H1 (cell line): ENCODE measurements around the gene EPB41L4A. TPM values are rescaled to one million over a fixed set of nuclear protein-coding genes. Genes with fewer than 3 reads are reported as not detected.

ENCODE experiments used
- CTCF ChIA-PET: fragments of 300-600 bp; sonication (Branson Sonifier 250); formaldehyde crosslinking; loops from one replicate; lab custom pipeline; 2021; ENCODE audit not compliant: partially characterized antibody; lab: Charles Lee
- POLR2A ChIA-PET: fragments of 300-600 bp; sonication (Branson Sonifier 250); formaldehyde crosslinking; loops from one replicate; lab custom pipeline; 2021; ENCODE audit warnings: inconsistent platforms; ENCODE audit not compliant: partially characterized antibody; lab: Charles Lee
- DNase-seq, 2 experiments: peaks; one replicate each; pipeline versions ENCODE4 v3.0.0 to v3.0.0-alpha.2; 2010 to 2022; ENCODE audit warnings: low spot score in 2 of 2, low read depth in 1 of 2, mixed read lengths in 1 of 2
- FAIRE-seq: peaks from 2 replicates; lab custom pipeline; 2011; peaks lifted over from hg19 to GRCh38; lab: Jason Lieb, UNC
- H2AFZ ChIP-seq: 2 replicates; pipeline ENCODE4 v1.8.1; 2012; ENCODE audit warnings: low read length, inconsistent platforms
- H2AK5ac ChIP-seq: 2 replicates; pipeline ENCODE4 v1.6.1; 2013; ENCODE audit warnings: low read depth, low read length
- H2BK120ac ChIP-seq: replicated peaks from 2 replicates; pipeline ENCODE3; 2013; ENCODE audit warnings: low read depth, low read length, inconsistent platforms
- H2BK12ac ChIP-seq: 2 replicates; pipeline ENCODE4 v1.6.1; 2013; ENCODE audit warnings: low read depth, low read length
- H2BK15ac ChIP-seq: 2 replicates; pipeline ENCODE4 v1.6.1; 2013; ENCODE audit warnings: low read length
- H2BK20ac ChIP-seq: 2 replicates; pipeline ENCODE4 v1.6.1; 2013; ENCODE audit warnings: low read length
- H2BK5ac ChIP-seq: 2 replicates; pipeline ENCODE4 v1.6.1; 2013; ENCODE audit warnings: low read depth, low read length
- H3K14ac ChIP-seq: 2 replicates; pipeline ENCODE4 v1.6.1; 2013; ENCODE audit warnings: inconsistent platforms; ENCODE audit not compliant: insufficient read length
- H3K18ac ChIP-seq: 2 replicates; pipeline ENCODE4 v1.6.1; 2013; ENCODE audit warnings: low read length; ENCODE audit errors: extremely low read depth
- H3K23ac ChIP-seq: 2 replicates; pipeline ENCODE4 v1.6.1; 2013; ENCODE audit warnings: inconsistent platforms; ENCODE audit not compliant: insufficient read length
- H3K23me2 ChIP-seq: 2 replicates; pipeline ENCODE4 v1.6.1; 2013; ENCODE audit warnings: low read depth, low read length
- H3K27ac ChIP-seq: 2 replicates; pipeline ENCODE4 v1.6.1; 2011; ENCODE audit warnings: low read depth, low read length, inconsistent platforms
- H3K27me3 ChIP-seq, 4 experiments: replicated peaks in 1 of 4; 1 replicate in 1 of 4; 2 replicates in 3 of 4; pipeline versions ENCODE4 v1.6.1 to v1.8.1; 2011 to 2013; ENCODE audit warnings: low read length in 3 of 4, mild to moderate bottlenecking in 3 of 4, inconsistent platforms in 2 of 4, mixed read lengths in 2 of 4, moderate library complexity in 1 of 4; ENCODE audit not compliant: control insufficient read depth in 3 of 4, insufficient read depth in 3 of 4; ENCODE audit errors: extremely low read depth in 1 of 4
- H3K36me3 ChIP-seq, 4 experiments: 2 replicates each; pipeline versions ENCODE4 v1.6.1 to v1.8.1; 2011 to 2013; ENCODE audit warnings: mild to moderate bottlenecking in 4 of 4, low read length in 3 of 4, moderate library complexity in 2 of 4, control low read depth in 1 of 4, inconsistent platforms in 1 of 4; ENCODE audit not compliant: insufficient read depth in 4 of 4, control insufficient read depth in 2 of 4
- H3K4ac ChIP-seq: replicated peaks from 2 replicates; pipeline ENCODE3; 2013; ENCODE audit warnings: low read length, low read depth, mixed read lengths, inconsistent platforms; ENCODE audit not compliant: insufficient read length
- H3K4me1 ChIP-seq, 4 experiments: replicated peaks in 1 of 4; 1 replicate in 1 of 4; 2 replicates in 3 of 4; pipeline versions ENCODE4 v1.6.1 to v1.8.1; 2011 to 2013; ENCODE audit warnings: low read length in 3 of 4, inconsistent platforms in 2 of 4, mixed read lengths in 1 of 4; ENCODE audit not compliant: insufficient read depth in 4 of 4, control insufficient read depth in 3 of 4
- H3K4me2 ChIP-seq, 2 experiments: 2 replicates each; pipeline versions ENCODE4 v1.6.1 to v1.8.1; 2011 to 2013; ENCODE audit warnings: low read depth in 2 of 2, low read length in 2 of 2, control low read depth in 1 of 2, inconsistent platforms in 1 of 2, mild to moderate bottlenecking in 1 of 2; ENCODE audit not compliant: insufficient read depth in 1 of 2
- H3K4me3 ChIP-seq, 4 experiments: fragments of 200-600, 300-600 bp in 1 of 4; sonication (generic), shearing (Covaris generic), sonication (Bioruptor Twin) in 1 of 4; 2 replicates each; pipeline versions ENCODE4 v1.5.1 to v1.8.1; 2011 to 2016; ENCODE audit warnings: low read length in 4 of 4, low read depth in 3 of 4, control low read depth in 2 of 4, inconsistent platforms in 2 of 4, mild to moderate bottlenecking in 2 of 4, mixed read lengths in 1 of 4, moderate library complexity in 1 of 4; ENCODE audit not compliant: insufficient read depth in 2 of 4; ENCODE audit errors: extremely low read depth in 1 of 4
- H3K56ac ChIP-seq: replicated peaks from 2 replicates; pipeline ENCODE3; 2013; ENCODE audit warnings: low read depth, mild to moderate bottlenecking, mixed read lengths, low read length, inconsistent platforms; ENCODE audit not compliant: insufficient read length
- H3K79me1 ChIP-seq: 2 replicates; pipeline ENCODE4 v1.6.1; 2013; ENCODE audit warnings: low read depth, low read length, control low read depth
- H3K79me2 ChIP-seq, 2 experiments: 2 replicates each; pipeline versions ENCODE4 v1.6.1 to v1.8.1; 2012 to 2013; ENCODE audit warnings: low read length in 2 of 2, mild to moderate bottlenecking in 2 of 2, inconsistent platforms in 1 of 2; ENCODE audit not compliant: insufficient read depth in 2 of 2, control insufficient read depth in 1 of 2
- H3K9ac ChIP-seq, 4 experiments: replicated peaks in 1 of 4; 1 replicate in 1 of 4; 2 replicates in 3 of 4; pipeline versions ENCODE4 v1.6.1 to v1.8.1; 2011 to 2013; ENCODE audit warnings: low read depth in 3 of 4, low read length in 3 of 4, control low read depth in 2 of 4, mild to moderate bottlenecking in 2 of 4, moderate library complexity in 2 of 4, inconsistent platforms in 1 of 4; ENCODE audit errors: extremely low read depth in 1 of 4
- H3K9me3 ChIP-seq, 2 experiments: 2 replicates each; pipeline versions ENCODE4 v1.6.1 to v1.8.1; 2012 to 2013; ENCODE audit warnings: mild to moderate bottlenecking in 2 of 2, moderate library complexity in 2 of 2, control low read depth in 1 of 2, inconsistent platforms in 1 of 2, low read depth in 1 of 2, low read length in 1 of 2, mixed read lengths in 1 of 2; ENCODE audit not compliant: insufficient read depth in 2 of 2
- H4K20me1 ChIP-seq, 2 experiments: replicated peaks in 1 of 2; 2 replicates each; pipeline versions ENCODE3 to v1.8.1; 2011 to 2013; ENCODE audit warnings: inconsistent platforms in 2 of 2, low read length in 2 of 2, mild to moderate bottlenecking in 1 of 2; ENCODE audit not compliant: insufficient read depth in 2 of 2, control insufficient read depth in 1 of 2
- H4K5ac ChIP-seq: 2 replicates; pipeline ENCODE4 v1.6.1; 2013; ENCODE audit warnings: low read length, low read depth, mixed read lengths, inconsistent platforms; ENCODE audit not compliant: insufficient read length
- H4K8ac ChIP-seq: 2 replicates; pipeline ENCODE4 v1.8.0; 2013; ENCODE audit warnings: mild to moderate bottlenecking, moderate library complexity, low read length, inconsistent platforms; ENCODE audit not compliant: insufficient read depth; ENCODE audit errors: extremely low read depth
- H4K91ac ChIP-seq: replicated peaks from 2 replicates; pipeline ENCODE3; 2013; ENCODE audit warnings: low read length, mixed read lengths, inconsistent platforms; ENCODE audit not compliant: insufficient read length
- CHD2 ChIP-seq: IDR thresholded peaks from 2 replicates; pipeline ENCODE4 v1.6.1; 2012; ENCODE audit warnings: low read length, improper control_type of control experiment
- KDM4A ChIP-seq: IDR thresholded peaks from one replicate; pipeline ENCODE4 v1.7.1; 2012; ENCODE audit warnings: low read depth, mild to moderate bottlenecking, moderate library complexity, low read length, inconsistent platforms; ENCODE audit not compliant: severe bottlenecking
- NRF1 ChIP-seq: IDR thresholded peaks from 2 replicates; pipeline ENCODE4 v1.6.1; 2011; ENCODE audit warnings: mild to moderate bottlenecking, low read depth, low read length, improper control_type of control experiment
- POLR2AphosphoS5 ChIP-seq: IDR thresholded peaks from 2 replicates; pipeline ENCODE4 v1.6.1; 2011; ENCODE audit warnings: low read depth, low read length
- SIRT6 ChIP-seq: IDR thresholded peaks from one replicate; pipeline ENCODE4 v1.7.1; 2012; ENCODE audit warnings: low read length, inconsistent platforms
- SP4 ChIP-seq: IDR thresholded peaks from 2 replicates; pipeline ENCODE4 v1.6.1; 2012; ENCODE audit warnings: low read length, inconsistent platforms
- SRF ChIP-seq: IDR thresholded peaks from 2 replicates; pipeline ENCODE4 v1.6.1; 2011; ENCODE audit warnings: mild to moderate bottlenecking, low read depth, low read length, moderate library complexity
- TAF1 ChIP-seq: IDR thresholded peaks from 2 replicates; pipeline ENCODE4 v1.6.1; 2011; ENCODE audit warnings: mild to moderate bottlenecking, low read depth, low read length
- TBP ChIP-seq: IDR thresholded peaks from 2 replicates; pipeline ENCODE4 v1.6.1; 2011; ENCODE audit warnings: low read depth, low read length, improper control_type of control experiment
- WGBS, 2 experiments: shearing (Covaris generic) in 1 of 2; methylation state at CpG; one replicate each; pipeline versions ENCODE4 v1.1.6 to v1.1.7; 2013 to 2015; ENCODE audit warnings: low lambda C conversion rate in 2 of 2, mixed read lengths in 2 of 2, inconsistent platforms in 1 of 2, low coverage in 1 of 2, missing lambda C conversion rate in 1 of 2; ENCODE audit not compliant: insufficient replicate concordance in 2 of 2, insufficient coverage in 1 of 2, insufficient read length in 1 of 2; ENCODE audit errors: extremely low coverage in 1 of 2, missing lambda C conversion rate in 1 of 2; 5-methylcytosine and 5-hydroxymethylcytosine counted together
- polyA plus RNA-seq, 7 experiments: library from polyadenylated mRNA; depleted of rRNA in 3 of 7; stranded (reverse) in 5 of 7; unstranded in 2 of 7; fragments of >200 nt in 5 of 7; fragments of 200-250 nt in 2 of 7; gene quantifications; 1 replicate in 5 of 7; 2 replicates in 1 of 7; 4 replicates in 1 of 7; pipeline versions ENCODE4 v1.2.1 to v1.2.3, GENCODE V29; 2011 to 2013; ENCODE audit warnings: missing spikeins in 2 of 7, mixed read lengths in 2 of 7
- total RNA-seq: library from RNA; stranded (reverse); fragmentation: NEBNext Ultra II Directional; extraction: Animal tissue kit (Norgen Biotek cat#: 25700); gene quantifications from 2 replicates; pipeline ENCODE4 v1.2.1, GENCODE V29; 2021
- TF ChIP-seq, protein P1 (sequence below), 3 experiments: IDR thresholded peaks; 1 replicate in 2 of 3; 2 replicates in 1 of 3; pipeline versions ENCODE4 v1.5.1 to v1.6.1; 2011; ENCODE audit warnings: low read length in 3 of 3, mild to moderate bottlenecking in 3 of 3, inconsistent platforms in 2 of 3, low read depth in 1 of 3, moderate library complexity in 1 of 3; ENCODE audit not compliant: insufficient read depth in 1 of 3; ENCODE audit errors: control extremely low read depth in 1 of 3

Gene EPB41L4A
- total and polyA plus RNA-seq, 2 of the 8 experiments (the other 6 are each of a cell fraction or from before 2014, with no cell fraction given): 1.6 to 4.6 TPM

- ChIA-PET CTCF (interaction anchor here (0.6 to 3.4 kb wide), 8 partner anchors 13 to 372 kb away, joined by 3 to 10 read pairs (median 4); partner anchors contain the start of gene EPB41L4A), POLR2A (no interaction called here)
- H4K5ac ChIP-seq: no peak overlapping the region
- H3K18ac ChIP-seq: no peak overlapping the region
- no peaks in the 10 kb centered on the region; a peak in 1 of 4 replicates for H3K9me3 ChIP-seq
- TF ChIP-seq, protein P1, sequence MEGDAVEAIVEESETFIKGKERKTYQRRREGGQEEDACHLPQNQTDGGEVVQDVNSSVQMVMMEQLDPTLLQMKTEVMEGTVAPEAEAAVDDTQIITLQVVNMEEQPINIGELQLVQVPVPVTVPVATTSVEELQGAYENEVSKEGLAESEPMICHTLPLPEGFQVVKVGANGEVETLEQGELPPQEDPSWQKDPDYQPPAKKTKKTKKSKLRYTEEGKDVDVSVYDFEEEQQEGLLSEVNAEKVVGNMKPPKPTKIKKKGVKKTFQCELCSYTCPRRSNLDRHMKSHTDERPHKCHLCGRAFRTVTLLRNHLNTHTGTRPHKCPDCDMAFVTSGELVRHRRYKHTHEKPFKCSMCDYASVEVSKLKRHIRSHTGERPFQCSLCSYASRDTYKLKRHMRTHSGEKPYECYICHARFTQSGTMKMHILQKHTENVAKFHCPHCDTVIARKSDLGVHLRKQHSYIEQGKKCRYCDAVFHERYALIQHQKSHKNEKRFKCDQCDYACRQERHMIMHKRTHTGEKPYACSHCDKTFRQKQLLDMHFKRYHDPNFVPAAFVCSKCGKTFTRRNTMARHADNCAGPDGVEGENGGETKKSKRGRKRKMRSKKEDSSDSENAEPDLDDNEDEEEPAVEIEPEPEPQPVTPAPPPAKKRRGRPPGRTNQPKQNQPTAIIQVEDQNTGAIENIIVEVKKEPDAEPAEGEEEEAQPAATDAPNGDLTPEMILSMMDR (IDR thresholded peaks at IDR 0.05; ENCODE audit: control extremely low read depth in 1 of 3, insufficient read depth in 1 of 3, low read depth in 1 of 3, low read length in 3 of 3): no peak
- TF ChIP-seq SRF: no peak
- TF ChIP-seq POLR2AphosphoS5: no peak
- TF ChIP-seq TBP: no peak
- no peak for TF ChIP-seq KDM4A
- no peak for TF ChIP-seq SP4
- TF ChIP-seq TAF1: no peak
- TF ChIP-seq SIRT6: no peak
- TF ChIP-seq CHD2: no peak
- no peak for TF ChIP-seq NRF1
- DNase-seq: no peak
- H2BK5ac ChIP-seq: no peak overlapping the region
- no peak overlapping the region for H3K4ac ChIP-seq
- 93% methylated on average over 1 of the region's 1 CpG; no CpG with 5 or more reads in 1 of the 2 experiments for WGBS, 2 experiments
- no peaks in the 10 kb centered on the region for H3K27me3 ChIP-seq
- no peak overlapping the region for H4K91ac ChIP-seq
- no peaks in the 10 kb centered on the region for H3K79me1 ChIP-seq
- H2BK15ac ChIP-seq: no peak overlapping the region
- no peaks in the 10 kb centered on the region for H3K23me2 ChIP-seq
- H3K4me3 ChIP-seq: no peak overlapping the region
- H2BK12ac ChIP-seq: no peak overlapping the region
- H2BK20ac ChIP-seq: no peak overlapping the region
- H3K14ac ChIP-seq: no peak overlapping the region
- H3K27ac ChIP-seq: no peak overlapping the region
- H3K23ac ChIP-seq: no peak overlapping the region
- no peak overlapping the region for H2AK5ac ChIP-seq
- H4K8ac ChIP-seq: no peak overlapping the region
- H2BK120ac ChIP-seq: no peak overlapping the region
- no peaks in the 10 kb centered on the region for H3K79me2 ChIP-seq
- no peak for FAIRE-seq
- H3K56ac ChIP-seq: no peak overlapping the region
- H3K4me2 ChIP-seq: no peak overlapping the region
- H2AFZ ChIP-seq: no peak overlapping the region
- H3K4me1 ChIP-seq: peaks cover 0 to 8% (median 2%) of the 10 kb centered on the region in 4 experiments; a peak in 2 of 7 replicates
- no peaks in the 10 kb centered on the region for H3K36me3 ChIP-seq
- H3K9ac ChIP-seq: no peak overlapping the region
- no peaks in the 10 kb centered on the region for H4K20me1 ChIP-seq
These were observed 33.1 kb downstream of the EPB41L4A start for GRCh38 chr5:112385969-112386368.
